Smooth muscle cell (in vitro differentiated cells): ENCODE data around the gene ZDHHC14. TPM values are rescaled to one million over a fixed set of nuclear protein-coding genes. Genes with fewer than 3 reads are reported as not detected.

Experiments
- DNase-seq: peaks from one replicate; lab custom pipeline; 2025; ENCODE audit not compliant: unreplicated experiment; lab: John Stamatoyannopoulos, UW
- H2AFZ ChIP-seq: fragments of 200-600 bp; sonication (generic); 2 replicates; pipeline ENCODE4 v1.6.0; 2016; ENCODE audit warnings: antibody characterized with exemption, low read depth, mild to moderate bottlenecking
- H3F3A ChIP-seq: fragments of 200-600 bp; sonication (generic); 2 replicates; pipeline ENCODE4 v1.6.0; 2017; ENCODE audit warnings: antibody characterized with exemption, low read depth
- H3K27ac ChIP-seq: fragments of 200-600 bp; sonication (generic); 2 replicates; pipeline ENCODE4 v1.5.1; 2016; ENCODE audit warnings: low read depth, mild to moderate bottlenecking
- H3K27me3 ChIP-seq: fragments of 200-600 bp; sonication (generic); 2 replicates; pipeline ENCODE4 v1.6.1; 2016; ENCODE audit warnings: low read depth, mild to moderate bottlenecking
- H3K36me3 ChIP-seq: fragments of 200-600 bp; sonication (generic); 2 replicates; pipeline ENCODE4 v1.5.1; 2016; ENCODE audit warnings: low read depth
- H3K4me1 ChIP-seq: fragments of 200-600 bp; sonication (generic); 2 replicates; pipeline ENCODE4 v1.5.1; 2016; ENCODE audit warnings: low read depth
- H3K4me2 ChIP-seq: fragments of 200-600 bp; sonication (generic); 2 replicates; pipeline ENCODE4 v1.6.0; 2016; ENCODE audit warnings: mild to moderate bottlenecking
- H3K4me3 ChIP-seq: fragments of 200-600 bp; sonication (generic); 2 replicates; pipeline ENCODE4 v1.5.1; 2016; ENCODE audit warnings: mild to moderate bottlenecking
- H3K79me2 ChIP-seq: fragments of 200-600 bp; sonication (generic); 2 replicates; pipeline ENCODE4 v1.6.0; 2016; ENCODE audit warnings: low read depth, mild to moderate bottlenecking
- H3K9ac ChIP-seq: fragments of 200-600 bp; sonication (generic); 2 replicates; pipeline ENCODE4 v1.6.0; 2016; ENCODE audit warnings: low read depth
- H3K9me3 ChIP-seq: fragments of 200-600 bp; sonication (generic); replicated peaks from 2 replicates; pipeline ENCODE4 v1.5.1; 2016; ENCODE audit warnings: low read depth
- H4K20me1 ChIP-seq: fragments of 200-600 bp; sonication (generic); 2 replicates; pipeline ENCODE4 v1.6.0; 2016; ENCODE audit warnings: low read depth
- WGBS: methylation state at CpG from one replicate; pipeline ENCODE4 v1.1.7; 2016; ENCODE audit warnings: low lambda C conversion rate; 5-methylcytosine and 5-hydroxymethylcytosine counted together
- polyA plus RNA-seq: library from polyadenylated mRNA; unstranded; fragments of >200 nt; fragmentation: Nextera tagmentation; extraction: Ambion mirVana; gene quantifications from 2 replicates; pipeline ENCODE4 v1.2.1, GENCODE V29; 2016
- total RNA-seq: library from RNA; depleted of rRNA; stranded (reverse); fragments of >200 nt; gene quantifications from 2 replicates; pipeline ENCODE4 v1.2.3, GENCODE V29; 2014
- TF ChIP-seq, protein P1 (sequence below): fragments of 200-600 bp; sonication (generic); IDR thresholded peaks from 2 replicates; pipeline ENCODE4 v1.5.1; 2017; ENCODE audit warnings: borderline replicate concordance, mild to moderate bottlenecking, antibody characterized with exemption; ENCODE audit not compliant: insufficient read depth, poor library complexity, severe bottlenecking

ZDHHC14 gene
- total and polyA plus RNA-seq, 2 experiments from 2014 or later = 1.3 to 1.6 TPM

DNA sequence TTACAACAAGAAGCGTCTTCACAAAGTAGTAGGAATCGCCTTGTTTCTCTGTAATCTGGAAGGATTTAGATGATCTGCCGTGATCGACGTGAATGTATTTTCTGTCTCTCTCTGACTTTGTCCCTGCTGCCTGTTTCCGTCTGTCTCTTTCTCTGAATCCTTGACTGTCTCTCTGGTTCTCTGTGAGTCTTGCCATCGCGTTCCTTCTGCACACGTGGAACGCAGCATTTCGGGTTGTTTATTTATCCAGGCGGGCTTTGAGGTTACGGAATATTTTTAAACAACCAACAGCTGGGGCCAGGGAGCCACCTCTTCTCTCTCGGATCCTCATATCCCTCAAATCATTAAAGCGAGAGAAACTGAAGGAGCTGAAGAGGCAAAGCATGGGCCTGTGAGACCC is 215.9 kb downstream of the ZDHHC14 start:
- H3K27me3 ChIP-seq = no peaks in the 10 kb centered on the region
- H3K36me3 ChIP-seq = no peaks in the 10 kb centered on the region
- no peak overlapping the region for H3K9ac ChIP-seq
- H3K27ac ChIP-seq = no peak overlapping the region
- H3K4me1 ChIP-seq = peaks cover 9% of the 10 kb centered on the region
- no peaks in the 10 kb centered on the region for H3F3A ChIP-seq
- H3K4me2 ChIP-seq = peak overlapping the region; percentile 27
- no peak for DNase-seq
- H3K4me3 ChIP-seq = no peak overlapping the region
- H3K79me2 ChIP-seq = no peaks in the 10 kb centered on the region
- WGBS = 84% methylated on average over 15 of the region's 15 CpGs
- H2AFZ ChIP-seq = no peak overlapping the region
- no peaks in the 10 kb centered on the region for H4K20me1 ChIP-seq
- no peaks in the 10 kb centered on the region for H3K9me3 ChIP-seq
- TF ChIP-seq, protein P1, sequence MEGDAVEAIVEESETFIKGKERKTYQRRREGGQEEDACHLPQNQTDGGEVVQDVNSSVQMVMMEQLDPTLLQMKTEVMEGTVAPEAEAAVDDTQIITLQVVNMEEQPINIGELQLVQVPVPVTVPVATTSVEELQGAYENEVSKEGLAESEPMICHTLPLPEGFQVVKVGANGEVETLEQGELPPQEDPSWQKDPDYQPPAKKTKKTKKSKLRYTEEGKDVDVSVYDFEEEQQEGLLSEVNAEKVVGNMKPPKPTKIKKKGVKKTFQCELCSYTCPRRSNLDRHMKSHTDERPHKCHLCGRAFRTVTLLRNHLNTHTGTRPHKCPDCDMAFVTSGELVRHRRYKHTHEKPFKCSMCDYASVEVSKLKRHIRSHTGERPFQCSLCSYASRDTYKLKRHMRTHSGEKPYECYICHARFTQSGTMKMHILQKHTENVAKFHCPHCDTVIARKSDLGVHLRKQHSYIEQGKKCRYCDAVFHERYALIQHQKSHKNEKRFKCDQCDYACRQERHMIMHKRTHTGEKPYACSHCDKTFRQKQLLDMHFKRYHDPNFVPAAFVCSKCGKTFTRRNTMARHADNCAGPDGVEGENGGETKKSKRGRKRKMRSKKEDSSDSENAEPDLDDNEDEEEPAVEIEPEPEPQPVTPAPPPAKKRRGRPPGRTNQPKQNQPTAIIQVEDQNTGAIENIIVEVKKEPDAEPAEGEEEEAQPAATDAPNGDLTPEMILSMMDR = no peak

GRCh38 chr6:157597461-157598312 is 216.7 kb downstream of the ZDHHC14 start:
- peak overlapping the region; percentile 69 for H2AFZ ChIP-seq
- TF ChIP-seq, protein P1 = peak; percentile 37
- H3K27me3 ChIP-seq = no peaks in the 10 kb centered on the region
- no peak overlapping the region for H3K9ac ChIP-seq
- H3K36me3 ChIP-seq = no peaks in the 10 kb centered on the region
- no peaks in the 10 kb centered on the region for H3K9me3 ChIP-seq
- peaks cover 9% of the 10 kb centered on the region for H3K4me1 ChIP-seq
- no peaks in the 10 kb centered on the region for H4K20me1 ChIP-seq
- no peaks in the 10 kb centered on the region for H3K79me2 ChIP-seq
- no peak for DNase-seq
- H3K4me3 ChIP-seq = no peak overlapping the region
- peak overlapping the region; percentile 27 for H3K4me2 ChIP-seq
- H3K27ac ChIP-seq = no peak overlapping the region
- 48% methylated on average over 9 of the region's 9 CpGs for WGBS
- H3F3A ChIP-seq = no peaks in the 10 kb centered on the region

DNA sequence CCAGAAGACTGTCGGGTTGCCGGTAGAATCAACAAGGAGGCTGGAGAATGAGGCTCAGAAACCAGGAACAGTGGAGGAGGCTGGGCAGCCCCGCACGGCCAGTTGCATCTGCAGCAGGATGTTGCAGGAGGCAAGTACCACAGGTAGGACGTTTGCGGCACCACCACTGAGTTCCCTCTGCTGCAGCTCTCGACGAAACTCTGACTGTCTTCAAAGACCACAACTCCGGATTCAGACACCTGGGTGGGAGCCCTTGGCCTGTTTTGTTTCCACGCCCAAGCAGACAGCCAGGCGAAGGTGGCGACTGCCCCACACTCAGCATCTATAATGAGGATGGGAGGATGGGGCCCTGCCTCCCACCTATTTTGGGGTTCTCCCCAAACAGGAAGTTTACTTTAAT is 218.2 kb downstream of the ZDHHC14 start:
- TF ChIP-seq, protein P1 = no peak
- Histone ChIP-seq H3K4me1 (peaks cover 9% of the 10 kb centered on the region), H3K27ac (no peak overlapping the region), H3K27me3 (no peaks in the 10 kb centered on the region), H3F3A (no peaks in the 10 kb centered on the region), H3K4me3 (no peak overlapping the region), H3K9ac (no peak overlapping the region), H3K9me3 (no peaks in the 10 kb centered on the region), H2AFZ (no peak overlapping the region), H3K79me2 (no peaks in the 10 kb centered on the region), H3K36me3 (no peaks in the 10 kb centered on the region), H4K20me1 (no peaks in the 10 kb centered on the region), H3K4me2 (no peak overlapping the region)
- WGBS = 95% methylated on average over 12 of the region's 12 CpGs
- no peak for DNase-seq

DNA sequence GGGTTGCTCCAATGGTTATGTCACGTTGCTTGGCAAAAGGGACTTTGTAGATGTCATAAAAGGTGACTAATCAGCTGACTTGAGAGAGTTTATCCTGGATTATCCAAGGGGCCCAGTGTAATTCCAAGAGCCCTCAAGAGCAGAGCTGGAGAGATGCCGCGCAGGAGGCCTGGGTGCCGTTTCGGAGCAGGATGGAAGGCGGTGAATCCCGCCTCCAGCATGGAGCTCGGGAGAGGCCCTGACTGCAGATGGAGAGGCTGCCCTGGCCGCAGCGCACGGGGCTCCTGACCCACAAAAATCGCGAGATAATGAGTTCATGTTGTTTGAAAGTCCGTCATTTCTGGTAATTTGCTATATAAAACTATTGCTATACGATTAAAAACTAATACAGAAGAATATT is 219.8 kb downstream of the ZDHHC14 start:
- Histone ChIP-seq H3K9me3 (no peaks in the 10 kb centered on the region), H3K36me3 (no peaks in the 10 kb centered on the region)
- TF ChIP-seq, protein P1 = no peak

More for the DNA sequence above, 219.8 kb downstream of the ZDHHC14 start:
- Histone ChIP-seq H3K4me1 (peaks cover 9% of the 10 kb centered on the region), H3K79me2 (no peaks in the 10 kb centered on the region), H3K4me3 (no peak overlapping the region), H3F3A (no peaks in the 10 kb centered on the region), H3K27ac (no peak overlapping the region), H3K4me2 (no peak overlapping the region), H3K27me3 (no peaks in the 10 kb centered on the region), H2AFZ (no peak overlapping the region), H4K20me1 (no peaks in the 10 kb centered on the region), H3K9ac (no peak overlapping the region)
- 86% methylated on average over 15 of the region's 15 CpGs for WGBS
- DNase-seq = no peak
